Neural progenitor cell (in vitro differentiated cells): ENCODE data around the gene ADGRV1. TPM values are rescaled to one million over a fixed set of nuclear protein-coding genes. Genes with fewer than 3 reads are reported as not detected.

Source experiments
- DNase-seq: peaks from one replicate; pipeline ENCODE4 v3.0.0-alpha.2; 2016; ENCODE audit warnings: low spot score
- H2AFZ ChIP-seq: fragments of 200-600 bp; sonication (generic); replicated peaks from 2 replicates; pipeline ENCODE4 v1.6.1; 2016; ENCODE audit warnings: antibody characterized with exemption
- H3F3A ChIP-seq: fragments of 200-600 bp; sonication (generic); 2 replicates; pipeline ENCODE4 v1.6.1; 2016; ENCODE audit warnings: antibody characterized with exemption, low read depth
- H3K27ac ChIP-seq: fragments of 200-600 bp; sonication (generic); 2 replicates; pipeline ENCODE4 v1.5.1; 2016; ENCODE audit warnings: mild to moderate bottlenecking
- H3K27me3 ChIP-seq: fragments of 200-600 bp; sonication (generic); 2 replicates; pipeline ENCODE4 v1.6.1; 2016; ENCODE audit warnings: mild to moderate bottlenecking, moderate library complexity
- H3K36me3 ChIP-seq: fragments of 200-600 bp; sonication (generic); 2 replicates; pipeline ENCODE4 v1.5.1; 2016
- H3K4me1 ChIP-seq: fragments of 200-600 bp; sonication (generic); 2 replicates; pipeline ENCODE4 v1.6.1; 2016; ENCODE audit warnings: mixed run types
- H3K4me2 ChIP-seq: fragments of 200-600 bp; sonication (generic); 2 replicates; pipeline ENCODE4 v1.6.1; 2016
- H3K4me3 ChIP-seq: fragments of 200-600 bp; sonication (generic); 2 replicates; pipeline ENCODE4 v1.5.1; 2016
- H3K79me2 ChIP-seq: fragments of 200-600 bp; sonication (generic); 2 replicates; pipeline ENCODE4 v1.6.1; 2016; ENCODE audit warnings: low read depth
- H3K9ac ChIP-seq: fragments of 200-600 bp; sonication (generic); 2 replicates; pipeline ENCODE4 v1.6.1; 2016
- H3K9me3 ChIP-seq: fragments of 200-600 bp; sonication (generic); 2 replicates; pipeline ENCODE4 v1.5.1; 2016; ENCODE audit warnings: low read depth
- H4K20me1 ChIP-seq: fragments of 200-600 bp; sonication (generic); 2 replicates; pipeline ENCODE4 v1.6.1; 2016; ENCODE audit warnings: low read depth
- H3K27ac Mint-ChIP-seq: 3 replicates; pipeline ENCODE4 v1.8.0; 2021; ENCODE audit warnings: mixed read lengths
- H3K27me3 Mint-ChIP-seq: 2 replicates; pipeline ENCODE4 v1.8.0; 2022; ENCODE audit warnings: low read depth, mild to moderate bottlenecking, inconsistent platforms, moderate library complexity, mixed read lengths; ENCODE audit not compliant: insufficient read depth
- H3K36me3 Mint-ChIP-seq: 3 replicates; pipeline ENCODE4 v1.8.0; 2021; ENCODE audit warnings: mixed read lengths
- H3K4me1 Mint-ChIP-seq: 3 replicates; pipeline ENCODE4 v1.8.0; 2021; ENCODE audit warnings: mixed read lengths
- H3K4me3 Mint-ChIP-seq: 3 replicates; pipeline ENCODE4 v1.8.0; 2021; ENCODE audit warnings: mild to moderate bottlenecking, moderate library complexity, mixed read lengths
- H3K9me3 Mint-ChIP-seq: 3 replicates; pipeline ENCODE4 v1.8.0; 2020; ENCODE audit warnings: mixed read lengths
- CTCF ChIP-seq: fragments of 200-600 bp; sonication (generic); IDR thresholded peaks from 2 replicates; pipeline ENCODE4 v1.5.1; 2017; ENCODE audit warnings: antibody characterized with exemption, mild to moderate bottlenecking
- EZH2 ChIP-seq: fragments of 200-600 bp; sonication (generic); IDR thresholded peaks from 2 replicates; pipeline ENCODE4 v1.6.1; 2017; ENCODE audit warnings: antibody characterized with exemption, mild to moderate bottlenecking, moderate library complexity
- EZH2phosphoT487 ChIP-seq: fragments of 200-600 bp; sonication (generic); IDR thresholded peaks from 2 replicates; pipeline ENCODE4 v1.6.1; 2017; ENCODE audit warnings: antibody characterized with exemption
- total RNA-seq: library from RNA; depleted of rRNA; stranded (reverse); fragments of >200 nt; gene quantifications from 2 replicates; pipeline ENCODE4 v1.2.3, GENCODE V29; 2015; ENCODE audit warnings: low replicate concordance

Gene ADGRV1
- total RNA-seq, 1 donor from 2014 or later: 151 TPM

GRCh38 chr5:91133183-91133582 is 574.6 kb downstream of the ADGRV1 start:
- Histone ChIP-seq H3K36me3 (no peaks in the 10 kb centered on the region), H3K27ac (no peak overlapping the region), H3K27me3 (no peaks in the 10 kb centered on the region), H4K20me1 (no peaks in the 10 kb centered on the region), H3K4me3 (no peak overlapping the region), H3K79me2 (no peaks in the 10 kb centered on the region), H3F3A (no peaks in the 10 kb centered on the region), H3K9ac (no peak overlapping the region), H3K9me3 (no peaks in the 10 kb centered on the region), H3K4me1 (peaks cover 7% of the 10 kb centered on the region), H3K4me2 (no peak overlapping the region), H2AFZ (no peak overlapping the region)
- Mint-ChIP-seq H3K4me3 (no peak overlapping the region), H3K36me3 (peaks cover 5% of the 10 kb centered on the region), H3K9me3 (no peaks in the 10 kb centered on the region), H3K27ac (no peak overlapping the region), H3K27me3 (peaks cover 2% of the 10 kb centered on the region), H3K4me1 (peaks cover 20% of the 10 kb centered on the region)
- DNase-seq: no peak
- TF ChIP-seq CTCF: no peak

- TF ChIP-seq EZH2: no peak
- no peak for TF ChIP-seq CTCF
- TF ChIP-seq EZH2phosphoT487: no peak
- Histone ChIP-seq H2AFZ (no peak overlapping the region), H4K20me1 (no peaks in the 10 kb centered on the region), H3K4me1 (peaks cover 21% of the 10 kb centered on the region), H3K4me3 (no peak overlapping the region), H3K9me3 (no peaks in the 10 kb centered on the region), H3K9ac (no peak overlapping the region), H3K36me3 (no peaks in the 10 kb centered on the region), H3K4me2 (no peak overlapping the region), H3K27ac (no peak overlapping the region), H3K79me2 (no peaks in the 10 kb centered on the region), H3K27me3 (no peaks in the 10 kb centered on the region), H3F3A (peaks cover 6% of the 10 kb centered on the region)
- H3K36me3 Mint-ChIP-seq: peaks cover 5% of the 10 kb centered on the region
- H3K27ac Mint-ChIP-seq: no peak overlapping the region
- peaks cover 2% of the 10 kb centered on the region for H3K27me3 Mint-ChIP-seq
- no peak for DNase-seq
- H3K4me3 Mint-ChIP-seq: no peak overlapping the region
- H3K4me1 Mint-ChIP-seq: peaks cover 19% of the 10 kb centered on the region
- H3K9me3 Mint-ChIP-seq: no peaks in the 10 kb centered on the region
These were observed 577.1 kb downstream of the ADGRV1 start for GRCh38 chr5:91135475-91136248.

GRCh38 chr5:91136271-91136670 is 577.7 kb downstream of the ADGRV1 start:
- H3K9ac ChIP-seq: no peak overlapping the region
- Mint-ChIP-seq H3K27me3 (peaks cover 2% of the 10 kb centered on the region), H3K36me3 (peaks cover 4% of the 10 kb centered on the region), H3K4me1 (peaks cover 21% of the 10 kb centered on the region), H3K4me3 (no peak overlapping the region), H3K9me3 (no peaks in the 10 kb centered on the region), H3K27ac (no peak overlapping the region)
- no peak overlapping the region for H3K27ac ChIP-seq
- H3K36me3 ChIP-seq: no peaks in the 10 kb centered on the region
- no peak overlapping the region for H3K4me3 ChIP-seq
- peaks cover 28% of the 10 kb centered on the region for H3K4me1 ChIP-seq
- no peaks in the 10 kb centered on the region for H3K9me3 ChIP-seq
- H3K27me3 ChIP-seq: no peaks in the 10 kb centered on the region
- H3K4me2 ChIP-seq: no peak overlapping the region
- no peaks in the 10 kb centered on the region for H3K79me2 ChIP-seq
- peaks cover 5% of the 10 kb centered on the region for H4K20me1 ChIP-seq
- DNase-seq: no peak
- no peak for TF ChIP-seq EZH2phosphoT487
- no peak for TF ChIP-seq EZH2
- no peak for TF ChIP-seq CTCF
- no peak overlapping the region for H2AFZ ChIP-seq
- H3F3A ChIP-seq: peaks cover 11% of the 10 kb centered on the region
